Measurements from ENCODE around the gene ETS2. TPM values are rescaled to one million over a fixed set of nuclear protein-coding genes. Genes with fewer than 3 reads are reported as not detected.

Gene ETS2
- total and polyA plus RNA-seq, 10 of the 15 experiments (the other 5 are each of a cell fraction or from before 2014, with no cell fraction given), result 0.52 to 8.6 (median 3.8) TPM

DNA sequence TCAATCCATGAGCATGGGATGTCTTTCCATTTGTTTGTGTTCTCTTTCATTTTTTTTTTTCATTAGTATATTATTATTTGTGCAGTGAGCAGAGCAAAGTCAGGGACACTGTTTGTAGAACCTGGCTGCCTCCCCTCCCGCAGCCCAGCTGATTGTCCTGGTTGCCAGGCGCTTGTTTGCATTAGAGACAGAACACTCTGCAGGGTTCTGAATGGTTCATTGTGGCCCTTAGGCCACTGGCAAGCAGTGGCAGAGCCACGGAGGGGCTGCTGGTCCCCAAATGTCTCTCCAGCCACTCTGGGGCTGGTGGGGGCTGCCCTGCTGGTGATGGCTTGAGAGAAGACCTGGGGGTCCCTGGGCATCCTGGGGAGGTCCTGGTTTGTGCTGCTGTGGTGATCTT is 29.0 kb downstream of the ETS2 start:
- ATAC-seq (no peak), FAIRE-seq (no peak), DNase-seq (ENCODE audit: low read depth, low spot score) (no peak)
- POLR2A ChIA-PET, result no interaction called here
- RAD21 ChIA-PET (ENCODE audit: unreplicated experiment), result no interaction called here
- H3K4me2 ChIP-seq (ENCODE audit: control insufficient read depth, insufficient read depth), result no peak overlapping the region
- no peak overlapping the region for H2AFZ ChIP-seq (ENCODE audit: control insufficient read depth, low read depth, low read length)
- no peaks in the 10 kb centered on the region for H3K79me2 ChIP-seq (ENCODE audit: control insufficient read depth, insufficient read depth, low read length)
- H3K27ac ChIP-seq (ENCODE audit: control insufficient read depth, insufficient read depth), result no peak overlapping the region
- peaks cover 4% of the 10 kb centered on the region; the same call in 1 of the 2 replicates for H3K4me1 ChIP-seq (ENCODE audit: control insufficient read depth, insufficient read depth, low read length)
- 12% methylated on average over 3 of the region's 3 CpGs for WGBS (ENCODE audit: insufficient coverage, insufficient replicate concordance, low lambda C conversion rate, missing lambda C conversion rate)
- H3K36me3 ChIP-seq (ENCODE audit: control insufficient read depth in 2 of 2, insufficient read depth in 2 of 2, low read length in 1 of 2), result no peaks in the 10 kb centered on the region
- H3K9me3 ChIP-seq (replicated peaks; ENCODE audit: control insufficient read depth, insufficient read depth, low read length), result no peaks in the 10 kb centered on the region
- no TSS peak for BruUV-seq (replicated peaks)
- intact Hi-C loops (cut with micrococcal nuclease; ENCODE audit: unreplicated experiment) (no loop called here), in situ Hi-C loops (cut with MboI) (no loop called here)
- no peaks in the 10 kb centered on the region for H3K27me3 ChIP-seq (replicated peaks in 1 of 2; ENCODE audit: control insufficient read depth in 2 of 2, insufficient read depth in 2 of 2, low read length in 1 of 2)
- H3K9ac ChIP-seq (ENCODE audit: control insufficient read depth, insufficient read depth, low read length), result no peak overlapping the region
- H4K20me1 ChIP-seq (ENCODE audit: control insufficient read depth, insufficient read depth), result no peaks in the 10 kb centered on the region
- no peak overlapping the region for H3K4me3 ChIP-seq
- no peak for TF ChIP-seq DPF2 (IDR thresholded peaks at IDR 0.05)
- TF ChIP-seq TARDBP (IDR thresholded peaks at IDR 0.05; ENCODE audit: borderline replicate concordance), result no peak
- TF ChIP-seq SMARCA5 (IDR thresholded peaks at IDR 0.05), result no peak
- TF ChIP-seq GABPA (IDR thresholded peaks at IDR 0.05; ENCODE audit: low read depth), result no peak
- no peak for TF ChIP-seq RB1 (IDR thresholded peaks at IDR 0.05; ENCODE audit: borderline replicate concordance)
- SMC1A ChIA-PET (ENCODE audit: uncharacterized antibody, unreplicated experiment), result no interaction called here
- CTCF ChIA-PET, result no interaction called here

DNA sequence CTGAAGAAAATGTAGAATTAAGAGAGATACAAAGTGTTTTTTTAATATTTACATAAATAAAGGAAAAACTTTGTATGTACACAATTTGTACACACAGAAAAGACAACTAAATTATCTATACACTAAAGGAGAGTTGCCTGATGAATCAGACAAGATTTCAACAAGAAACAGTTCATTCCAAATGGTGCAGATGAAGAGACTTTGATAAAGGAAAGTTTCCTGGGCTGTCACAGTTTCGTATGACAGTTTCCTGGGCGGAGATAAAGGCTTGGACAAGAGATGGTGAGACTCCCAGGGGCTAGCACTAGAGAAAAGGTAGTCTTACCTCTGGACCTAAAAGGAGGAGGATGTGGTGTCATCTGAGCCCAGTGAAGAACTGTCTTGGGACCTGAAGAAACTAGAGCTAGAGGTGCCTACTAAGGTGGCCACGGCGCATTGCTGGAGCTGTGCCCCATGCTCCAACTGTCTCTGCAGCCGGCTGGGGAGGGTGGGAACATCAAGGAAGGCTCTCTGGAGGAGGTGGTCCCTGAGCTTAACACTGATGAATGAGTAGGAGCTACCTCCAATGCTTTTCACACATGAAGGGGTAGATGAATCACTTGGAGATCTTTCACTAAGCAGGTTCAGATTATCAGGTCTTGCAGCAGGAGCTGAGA is 32.2 kb downstream of the ETS2 start:
- CTCF ChIA-PET, result no interaction called here
- ATAC-seq (no peak), FAIRE-seq (no peak), DNase-seq (ENCODE audit: low read depth, low spot score) (no peak)
- WGBS (ENCODE audit: insufficient coverage, insufficient replicate concordance, low lambda C conversion rate, missing lambda C conversion rate), result 8% methylated on average over 5 of the region's 5 CpGs
- H3K79me2 ChIP-seq (ENCODE audit: control insufficient read depth, insufficient read depth, low read length), result no peaks in the 10 kb centered on the region
- POLR2A ChIA-PET, result no interaction called here
- intact Hi-C loops (cut with micrococcal nuclease; ENCODE audit: unreplicated experiment), result no loop called here
- H3K4me1 ChIP-seq (ENCODE audit: control insufficient read depth, insufficient read depth, low read length), result no peaks in the 10 kb centered on the region
- BruUV-seq (replicated peaks), result no TSS peak
- no peak overlapping the region for H3K4me3 ChIP-seq
- RAD21 ChIA-PET (ENCODE audit: unreplicated experiment), result interaction anchor here (1.5 kb wide), 1 partner anchor 88 kb away, joined by 3 read pairs; no protein-coding TSS in a partner anchor
- no peaks in the 10 kb centered on the region for H3K36me3 ChIP-seq (ENCODE audit: control insufficient read depth in 2 of 2, insufficient read depth in 2 of 2, low read length in 1 of 2)
- SMC1A ChIA-PET (ENCODE audit: uncharacterized antibody, unreplicated experiment), result no interaction called here
- no peak overlapping the region for H3K9ac ChIP-seq (ENCODE audit: control insufficient read depth, insufficient read depth, low read length)
- H3K27ac ChIP-seq (ENCODE audit: control insufficient read depth, insufficient read depth), result no peak overlapping the region
- H2AFZ ChIP-seq (ENCODE audit: control insufficient read depth, low read depth, low read length), result no peak overlapping the region
- H3K9me3 ChIP-seq (replicated peaks; ENCODE audit: control insufficient read depth, insufficient read depth, low read length), result no peaks in the 10 kb centered on the region
- in situ Hi-C loops (cut with MboI), result no loop called here
- H3K4me2 ChIP-seq (ENCODE audit: control insufficient read depth, insufficient read depth), result no peak overlapping the region
- no peaks in the 10 kb centered on the region for H3K27me3 ChIP-seq (replicated peaks in 1 of 2; ENCODE audit: control insufficient read depth in 2 of 2, insufficient read depth in 2 of 2, low read length in 1 of 2)
- no peaks in the 10 kb centered on the region for H4K20me1 ChIP-seq (ENCODE audit: control insufficient read depth, insufficient read depth)
- no peak for TF ChIP-seq TCF3 (IDR thresholded peaks at IDR 0.05; ENCODE audit: borderline replicate concordance, insufficient read depth, low read depth, low read length)
- no peak for TF ChIP-seq NR2F1 (conservative IDR thresholded peaks at IDR 0.05)
- TF ChIP-seq TCF7 (IDR thresholded peaks at IDR 0.05; ENCODE audit: borderline replicate concordance), result no peak
- TF ChIP-seq, protein P1, sequence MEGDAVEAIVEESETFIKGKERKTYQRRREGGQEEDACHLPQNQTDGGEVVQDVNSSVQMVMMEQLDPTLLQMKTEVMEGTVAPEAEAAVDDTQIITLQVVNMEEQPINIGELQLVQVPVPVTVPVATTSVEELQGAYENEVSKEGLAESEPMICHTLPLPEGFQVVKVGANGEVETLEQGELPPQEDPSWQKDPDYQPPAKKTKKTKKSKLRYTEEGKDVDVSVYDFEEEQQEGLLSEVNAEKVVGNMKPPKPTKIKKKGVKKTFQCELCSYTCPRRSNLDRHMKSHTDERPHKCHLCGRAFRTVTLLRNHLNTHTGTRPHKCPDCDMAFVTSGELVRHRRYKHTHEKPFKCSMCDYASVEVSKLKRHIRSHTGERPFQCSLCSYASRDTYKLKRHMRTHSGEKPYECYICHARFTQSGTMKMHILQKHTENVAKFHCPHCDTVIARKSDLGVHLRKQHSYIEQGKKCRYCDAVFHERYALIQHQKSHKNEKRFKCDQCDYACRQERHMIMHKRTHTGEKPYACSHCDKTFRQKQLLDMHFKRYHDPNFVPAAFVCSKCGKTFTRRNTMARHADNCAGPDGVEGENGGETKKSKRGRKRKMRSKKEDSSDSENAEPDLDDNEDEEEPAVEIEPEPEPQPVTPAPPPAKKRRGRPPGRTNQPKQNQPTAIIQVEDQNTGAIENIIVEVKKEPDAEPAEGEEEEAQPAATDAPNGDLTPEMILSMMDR (IDR thresholded peaks at IDR 0.05 in 2 of 3, conservative IDR thresholded peaks at IDR 0.05 in 1 of 3; ENCODE audit: control insufficient read depth in 2 of 3, extremely low read depth in 1 of 3, insufficient read depth in 1 of 3, low read depth in 3 of 3, low read length in 3 of 3), result no peak
- no peak for TF ChIP-seq ZNF384 (IDR thresholded peaks at IDR 0.05; ENCODE audit: borderline replicate concordance, low read depth, low read length)
- no peak for TF ChIP-seq RAD21 (IDR thresholded peaks at IDR 0.05; ENCODE audit: insufficient read depth, low read depth, low read length)
- TF ChIP-seq, protein P2, sequence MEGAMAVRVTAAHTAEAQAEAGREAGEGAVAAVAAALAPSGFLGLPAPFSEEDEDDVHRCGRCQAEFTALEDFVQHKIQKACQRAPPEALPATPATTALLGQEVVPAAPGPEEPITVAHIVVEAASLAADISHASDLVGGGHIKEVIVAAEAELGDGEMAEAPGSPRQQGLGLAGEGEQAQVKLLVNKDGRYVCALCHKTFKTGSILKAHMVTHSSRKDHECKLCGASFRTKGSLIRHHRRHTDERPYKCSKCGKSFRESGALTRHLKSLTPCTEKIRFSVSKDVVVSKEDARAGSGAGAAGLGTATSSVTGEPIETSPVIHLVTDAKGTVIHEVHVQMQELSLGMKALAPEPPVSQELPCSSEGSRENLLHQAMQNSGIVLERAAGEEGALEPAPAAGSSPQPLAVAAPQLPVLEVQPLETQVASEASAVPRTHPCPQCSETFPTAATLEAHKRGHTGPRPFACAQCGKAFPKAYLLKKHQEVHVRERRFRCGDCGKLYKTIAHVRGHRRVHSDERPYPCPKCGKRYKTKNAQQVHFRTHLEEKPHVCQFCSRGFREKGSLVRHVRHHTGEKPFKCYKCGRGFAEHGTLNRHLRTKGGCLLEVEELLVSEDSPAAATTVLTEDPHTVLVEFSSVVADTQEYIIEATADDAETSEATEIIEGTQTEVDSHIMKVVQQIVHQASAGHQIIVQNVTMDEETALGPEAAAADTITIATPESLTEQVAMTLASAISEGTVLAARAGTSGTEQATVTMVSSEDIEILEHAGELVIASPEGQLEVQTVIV (IDR thresholded peaks at IDR 0.05; ENCODE audit: borderline replicate concordance, partially characterized antibody), result no peak
- TF ChIP-seq, protein P3, sequence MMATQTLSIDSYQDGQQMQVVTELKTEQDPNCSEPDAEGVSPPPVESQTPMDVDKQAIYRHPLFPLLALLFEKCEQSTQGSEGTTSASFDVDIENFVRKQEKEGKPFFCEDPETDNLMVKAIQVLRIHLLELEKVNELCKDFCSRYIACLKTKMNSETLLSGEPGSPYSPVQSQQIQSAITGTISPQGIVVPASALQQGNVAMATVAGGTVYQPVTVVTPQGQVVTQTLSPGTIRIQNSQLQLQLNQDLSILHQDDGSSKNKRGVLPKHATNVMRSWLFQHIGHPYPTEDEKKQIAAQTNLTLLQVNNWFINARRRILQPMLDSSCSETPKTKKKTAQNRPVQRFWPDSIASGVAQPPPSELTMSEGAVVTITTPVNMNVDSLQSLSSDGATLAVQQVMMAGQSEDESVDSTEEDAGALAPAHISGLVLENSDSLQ (IDR thresholded peaks at IDR 0.05), result no peak
- no peak for TF ChIP-seq GABPA (IDR thresholded peaks at IDR 0.05; ENCODE audit: low read depth)
